ELF-1 (cell line): ENCODE results near the gene ATP10B.

Experiments used
- DNase-seq: peaks from one replicate; pipeline ENCODE4 v3.0.0-alpha.2; 2016; ENCODE audit warnings: low read depth, low spot score

Gene ATP10B

DNA sequence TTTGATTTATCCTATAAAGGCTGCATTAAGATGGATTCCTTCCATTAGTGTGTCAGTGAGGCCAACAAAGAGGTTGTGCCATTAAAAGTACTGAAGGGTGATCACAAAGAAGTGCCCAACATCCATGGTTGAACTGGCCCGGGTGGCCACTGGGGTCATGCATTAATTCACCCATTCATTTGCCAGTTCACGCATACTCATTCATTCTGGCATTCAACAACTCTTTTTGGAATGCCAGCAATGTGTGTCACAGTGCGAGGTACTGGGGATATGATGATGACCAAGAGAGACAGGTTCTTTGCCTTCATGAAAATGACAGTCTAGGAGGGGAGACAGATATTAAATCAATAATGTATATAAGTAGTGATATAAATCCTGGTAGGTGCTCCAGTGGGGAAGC, 337.1 kb downstream of the ATP10B start:
- DNase-seq, result no peak

DNA sequence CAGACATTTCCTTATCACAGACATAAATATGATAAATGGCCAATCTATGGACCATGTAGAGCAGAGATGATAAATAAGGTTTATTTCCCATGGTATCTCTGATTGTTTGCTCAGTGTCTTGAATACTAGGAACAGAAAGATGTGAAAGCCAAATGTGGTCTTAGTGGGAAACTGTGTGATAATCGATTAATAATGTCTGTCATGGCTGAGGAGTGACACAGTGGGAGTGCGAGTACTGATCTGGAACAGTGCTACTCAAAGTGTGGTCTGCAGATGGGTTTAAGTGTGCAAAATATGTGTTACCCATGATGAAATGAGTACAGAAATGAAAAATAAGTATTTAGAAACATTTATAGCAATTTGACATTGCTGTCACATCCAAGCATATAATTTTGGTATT, 337.8 kb downstream of the ATP10B start:
- DNase-seq, result no peak

DNA sequence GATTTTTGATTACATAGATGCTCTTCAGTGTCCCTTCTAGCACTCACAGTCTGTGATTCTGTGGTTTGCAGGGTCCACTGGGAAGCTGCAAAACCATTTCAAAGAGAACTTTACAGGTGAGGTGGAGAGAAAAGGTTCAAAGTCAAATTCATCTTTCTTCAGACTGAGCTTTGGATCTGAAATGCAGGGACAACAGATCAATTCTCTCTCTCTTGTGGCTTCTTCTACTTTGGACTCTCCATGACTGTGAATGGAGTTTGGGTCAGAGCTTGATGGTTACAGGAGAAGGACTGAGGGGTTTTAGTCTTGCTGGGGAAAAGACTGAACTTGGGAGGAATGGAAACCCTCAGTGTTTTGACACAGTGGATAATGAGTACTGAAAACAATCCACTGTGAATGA, 338.5 kb downstream of the ATP10B start:
- no peak for DNase-seq
